A549 (cell line): ENCODE measurements around the gene LCN9. TPM values are rescaled to one million over a fixed set of nuclear protein-coding genes. Genes with fewer than 3 reads are reported as not detected.

Experiments used
- ATAC-seq, 2 experiments: fragments of 200-7000 bp in 1 of 2; fragments of >200 bp in 1 of 2; cut with Nextera tagmentation in 1 of 2; cut with Tn5 transposase in 1 of 2; 3 replicates each; pipeline versions ENCODE4 v1.8.0 to v1.9.1; 2018 to 2020; ENCODE audit warnings: mild to moderate bottlenecking in 1 of 2, moderate library complexity in 1 of 2
- CTCF ChIA-PET: fragments of 300-600 bp; sonication (Branson Sonifier 250); formaldehyde crosslinking; extraction: SDS; loops from one replicate; lab custom pipeline; 2021; ENCODE audit warnings: antibody characterized with exemption, inconsistent platforms; lab: Yijun Ruan, JAX
- POLR2A ChIA-PET: fragments of 350-600 bp; formaldehyde crosslinking; extraction: SDS; loops from one replicate; lab custom pipeline; 2021; ENCODE audit warnings: antibody characterized with exemption, inconsistent platforms; lab: Yijun Ruan, JAX
- DNase-seq, 2 experiments: peaks; one replicate each; pipeline versions ENCODE4 v3.0.0 to v3.0.0-alpha.2; 2011 to 2016; ENCODE audit warnings: low read depth in 1 of 2, low spot score in 1 of 2
- FAIRE-seq: peaks from 2 replicates; lab custom pipeline; 2011; peaks lifted over from hg19 to GRCh38; lab: Jason Lieb, UNC
- H3K27ac ChIP-seq, 2 experiments: fragments of >200 bp; sonication (Bioruptor Twin); formaldehyde crosslinking; 3 replicates each; pipeline ENCODE4 v1.5.1; 2016 to 2017
- H3K4me1 ChIP-seq: fragments of >200 bp; sonication (Bioruptor Twin); formaldehyde crosslinking; 3 replicates; pipeline ENCODE4 v1.6.1; 2016
- H3K4me2 ChIP-seq: fragments of >200 bp; sonication (Bioruptor Twin); formaldehyde crosslinking; 3 replicates; pipeline ENCODE4 v1.6.1; 2016
- H3K4me3 ChIP-seq: fragments of >200 bp; sonication (Bioruptor Twin); formaldehyde crosslinking; 3 replicates; pipeline ENCODE4 v1.5.1; 2016
- H3K9me3 ChIP-seq: fragments of >200 bp; sonication (Bioruptor Twin); formaldehyde crosslinking; 3 replicates; pipeline ENCODE4 v1.6.1; 2016
- CBX8 ChIP-seq: fragments of 200-600 bp; sonication (generic); IDR thresholded peaks from 2 replicates; pipeline ENCODE4 v1.6.1; 2016
- CEBPB ChIP-seq, 2 experiments: fragments of >200 bp in 1 of 2; sonication (Bioruptor Twin) in 1 of 2; formaldehyde crosslinking in 1 of 2; IDR thresholded peaks; 2 replicates each; pipeline ENCODE4 v1.6.1; 2012 to 2016
- CHD2 ChIP-seq: fragments of 150-350 bp; IDR thresholded peaks from 2 replicates; pipeline ENCODE4 v1.6.1; 2014; ENCODE audit warnings: low read length; ENCODE audit not compliant: partially characterized antibody
- CHD4 ChIP-seq: fragments of 200-600 bp; sonication (generic); IDR thresholded peaks from 2 replicates; pipeline ENCODE4 v1.6.1; 2016; ENCODE audit warnings: antibody characterized with exemption, mild to moderate bottlenecking, borderline replicate concordance
- EHF ChIP-seq: fragments of 250-450 bp; sonication (Bioruptor Pico); IDR thresholded peaks from 2 replicates; pipeline ENCODE4 v1.5.0; 2020; ENCODE audit warnings: mild to moderate bottlenecking
- EP300 ChIP-seq, 2 experiments: fragments of >200 bp; sonication (Bioruptor Twin); formaldehyde crosslinking; IDR thresholded peaks; 2 replicates in 1 of 2; 3 replicates in 1 of 2; pipeline ENCODE4 v1.6.1; 2016 to 2017
- ESRRA ChIP-seq: fragments of 150-350 bp; IDR thresholded peaks from 2 replicates; pipeline ENCODE4 v1.6.1; 2014; ENCODE audit warnings: mild to moderate bottlenecking, low read length, borderline replicate concordance
- FOXS1 ChIP-seq: fragments of 250-450 bp; sonication (Bioruptor Pico); IDR thresholded peaks from 2 replicates; pipeline ENCODE4 v1.5.0; 2020; ENCODE audit warnings: mild to moderate bottlenecking, moderate library complexity
- HEYL ChIP-seq: fragments of 250-450 bp; sonication (Bioruptor Pico); IDR thresholded peaks from 2 replicates; pipeline ENCODE4 v1.8.0; 2021; ENCODE audit warnings: mild to moderate bottlenecking, moderate library complexity
- HOXA7 ChIP-seq: fragments of 250-450 bp; sonication (Bioruptor Pico); IDR thresholded peaks from 2 replicates; pipeline ENCODE4 v1.5.0; 2020; ENCODE audit warnings: mild to moderate bottlenecking, moderate library complexity
- HOXB5 ChIP-seq: fragments of 250-450 bp; sonication (Bioruptor Pico); IDR thresholded peaks from 2 replicates; pipeline ENCODE4 v1.5.0; 2020; ENCODE audit warnings: mild to moderate bottlenecking, moderate library complexity
- JUNB ChIP-seq: fragments of >200 bp; sonication (Bioruptor Twin); formaldehyde crosslinking; IDR thresholded peaks from 2 replicates; pipeline ENCODE4 v1.6.1; 2016
- KDM5A ChIP-seq: fragments of 200-600 bp; sonication (generic); IDR thresholded peaks from 2 replicates; pipeline ENCODE4 v1.6.1; 2016; ENCODE audit warnings: antibody characterized with exemption, mild to moderate bottlenecking
- MAFK ChIP-seq: fragments of 450-650 bp; IDR thresholded peaks from 2 replicates; pipeline ENCODE4 v1.6.1; 2014; ENCODE audit not compliant: partially characterized antibody
- MAZ ChIP-seq: fragments of 150-350 bp; IDR thresholded peaks from 2 replicates; pipeline ENCODE4 v1.6.1; 2014; ENCODE audit warnings: antibody characterized with exemption, low read depth, low read length, borderline replicate concordance
- MYC ChIP-seq: IDR thresholded peaks from 2 replicates; pipeline ENCODE4 v1.6.1; 2012; ENCODE audit warnings: mild to moderate bottlenecking, inconsistent platforms, low read length, improper control_type of control experiment, borderline replicate concordance
- NR3C1 ChIP-seq: fragments of >200 bp; sonication (Bioruptor Twin); formaldehyde crosslinking; IDR thresholded peaks from 3 replicates; pipeline ENCODE4 v1.6.1; 2017
- POLR2A ChIP-seq: IDR thresholded peaks from 2 replicates; pipeline ENCODE4 v1.6.1; 2012; ENCODE audit warnings: mild to moderate bottlenecking, low read length
- RARB ChIP-seq: fragments of 250-450 bp; sonication (Bioruptor Pico); IDR thresholded peaks from 2 replicates; pipeline ENCODE4 v1.8.0; 2021; ENCODE audit warnings: mild to moderate bottlenecking, moderate library complexity
- RCOR1 ChIP-seq: fragments of 150-350 bp; IDR thresholded peaks from 2 replicates; pipeline ENCODE4 v1.6.1; 2014; ENCODE audit warnings: antibody characterized with exemption, low read length, low read depth
- RFX5 ChIP-seq: fragments of 450-650 bp; IDR thresholded peaks from 2 replicates; pipeline ENCODE4 v1.7.1; 2014; ENCODE audit warnings: antibody characterized with exemption, mild to moderate bottlenecking, moderate library complexity
- RNF2 ChIP-seq: fragments of 200-600 bp; sonication (generic); IDR thresholded peaks from 2 replicates; pipeline ENCODE4 v1.6.1; 2016; ENCODE audit warnings: low read depth, mild to moderate bottlenecking, antibody characterized with exemption, moderate library complexity, borderline replicate concordance
- SREBF2 ChIP-seq: fragments of 450-650 bp; IDR thresholded peaks from 2 replicates; pipeline ENCODE4 v1.6.1; 2014; ENCODE audit warnings: mild to moderate bottlenecking, moderate library complexity
- TFCP2L1 ChIP-seq: fragments of 250-450 bp; sonication (Bioruptor Pico); IDR thresholded peaks from 2 replicates; pipeline ENCODE4 v1.5.0; 2021; ENCODE audit warnings: mild to moderate bottlenecking
- ZC3H11A ChIP-seq: fragments of 450-650 bp; IDR thresholded peaks from 2 replicates; pipeline ENCODE4 v1.6.1; 2014; ENCODE audit warnings: antibody characterized with exemption, mild to moderate bottlenecking
- ZFP36 ChIP-seq: fragments of 450-650 bp; IDR thresholded peaks from 2 replicates; pipeline ENCODE4 v1.6.1; 2014; ENCODE audit warnings: borderline replicate concordance; ENCODE audit not compliant: partially characterized antibody
- ZSCAN20 ChIP-seq: fragments of 250-450 bp; sonication (Bioruptor Pico); IDR thresholded peaks from 2 replicates; pipeline ENCODE4 v1.8.0; 2022; ENCODE audit warnings: mild to moderate bottlenecking, moderate library complexity
- WGBS: methylation state at CpG from one replicate; pipeline ENCODE4 v1.1.6; 2017; ENCODE audit errors: missing lambda C conversion rate; 5-methylcytosine and 5-hydroxymethylcytosine counted together
- polyA plus RNA-seq, 4 experiments: library from polyadenylated mRNA; depleted of rRNA in 3 of 4; stranded (reverse); fragments of >200 nt; fragmentation: RNase III in 1 of 4; extraction: RNeasy Plus Mini Kit Qiagen cat#74134 plus additional on column Dnase treatment in 1 of 4; gene quantifications; 2 replicates in 3 of 4; 3 replicates in 1 of 4; pipeline ENCODE4 v1.2.3, GENCODE V29; 2011 to 2017
- TF ChIP-seq, protein P1 (sequence below): fragments of 200-600 bp; sonication (generic); IDR thresholded peaks from 2 replicates; pipeline ENCODE4 v1.6.1; 2016; ENCODE audit warnings: antibody characterized with exemption, mild to moderate bottlenecking, moderate library complexity
- TF ChIP-seq, protein P2 (sequence below): fragments of 150-350 bp; IDR thresholded peaks from 2 replicates; pipeline ENCODE4 v1.6.1; 2014; ENCODE audit warnings: low read depth, mild to moderate bottlenecking, low read length
- TF ChIP-seq, protein P3 (sequence below): fragments of >200 bp; sonication (Bioruptor Twin); formaldehyde crosslinking; IDR thresholded peaks from 3 replicates; pipeline ENCODE4 v1.6.1; 2016

The LCN9 gene
- polyA plus RNA-seq, 2 of the 4 experiments (the other 2 are of a cell fraction) = not detected

DNA sequence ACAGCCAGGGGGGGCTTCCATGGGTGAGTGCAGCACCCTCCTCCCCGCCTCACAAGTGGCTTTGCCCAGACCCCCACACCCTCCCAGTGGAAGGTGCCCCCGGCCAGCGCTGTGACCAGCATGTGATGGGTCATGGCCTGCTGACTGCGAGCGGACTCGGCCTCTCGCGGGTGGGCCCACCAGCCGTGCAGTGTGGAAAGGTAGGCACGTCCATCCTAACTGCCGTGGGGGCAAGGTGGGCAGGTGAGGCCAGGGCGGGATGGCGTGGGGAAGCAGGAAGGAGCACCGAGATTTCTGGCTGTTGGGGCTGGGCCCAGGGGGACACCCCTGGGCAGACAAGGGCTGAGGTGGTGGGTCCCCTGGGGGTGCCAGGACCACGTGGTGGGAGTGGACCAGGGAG, 24.1 kb downstream of the LCN9 start (continued):
- TF ChIP-seq, protein P1, sequence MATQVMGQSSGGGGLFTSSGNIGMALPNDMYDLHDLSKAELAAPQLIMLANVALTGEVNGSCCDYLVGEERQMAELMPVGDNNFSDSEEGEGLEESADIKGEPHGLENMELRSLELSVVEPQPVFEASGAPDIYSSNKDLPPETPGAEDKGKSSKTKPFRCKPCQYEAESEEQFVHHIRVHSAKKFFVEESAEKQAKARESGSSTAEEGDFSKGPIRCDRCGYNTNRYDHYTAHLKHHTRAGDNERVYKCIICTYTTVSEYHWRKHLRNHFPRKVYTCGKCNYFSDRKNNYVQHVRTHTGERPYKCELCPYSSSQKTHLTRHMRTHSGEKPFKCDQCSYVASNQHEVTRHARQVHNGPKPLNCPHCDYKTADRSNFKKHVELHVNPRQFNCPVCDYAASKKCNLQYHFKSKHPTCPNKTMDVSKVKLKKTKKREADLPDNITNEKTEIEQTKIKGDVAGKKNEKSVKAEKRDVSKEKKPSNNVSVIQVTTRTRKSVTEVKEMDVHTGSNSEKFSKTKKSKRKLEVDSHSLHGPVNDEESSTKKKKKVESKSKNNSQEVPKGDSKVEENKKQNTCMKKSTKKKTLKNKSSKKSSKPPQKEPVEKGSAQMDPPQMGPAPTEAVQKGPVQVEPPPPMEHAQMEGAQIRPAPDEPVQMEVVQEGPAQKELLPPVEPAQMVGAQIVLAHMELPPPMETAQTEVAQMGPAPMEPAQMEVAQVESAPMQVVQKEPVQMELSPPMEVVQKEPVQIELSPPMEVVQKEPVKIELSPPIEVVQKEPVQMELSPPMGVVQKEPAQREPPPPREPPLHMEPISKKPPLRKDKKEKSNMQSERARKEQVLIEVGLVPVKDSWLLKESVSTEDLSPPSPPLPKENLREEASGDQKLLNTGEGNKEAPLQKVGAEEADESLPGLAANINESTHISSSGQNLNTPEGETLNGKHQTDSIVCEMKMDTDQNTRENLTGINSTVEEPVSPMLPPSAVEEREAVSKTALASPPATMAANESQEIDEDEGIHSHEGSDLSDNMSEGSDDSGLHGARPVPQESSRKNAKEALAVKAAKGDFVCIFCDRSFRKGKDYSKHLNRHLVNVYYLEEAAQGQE = no peak
- TF ChIP-seq RARB (no peak), HEYL (CRISPR knock-in tag) (no peak), ZSCAN20 (CRISPR knock-in tag) (no peak)
- TF ChIP-seq, protein P2, sequence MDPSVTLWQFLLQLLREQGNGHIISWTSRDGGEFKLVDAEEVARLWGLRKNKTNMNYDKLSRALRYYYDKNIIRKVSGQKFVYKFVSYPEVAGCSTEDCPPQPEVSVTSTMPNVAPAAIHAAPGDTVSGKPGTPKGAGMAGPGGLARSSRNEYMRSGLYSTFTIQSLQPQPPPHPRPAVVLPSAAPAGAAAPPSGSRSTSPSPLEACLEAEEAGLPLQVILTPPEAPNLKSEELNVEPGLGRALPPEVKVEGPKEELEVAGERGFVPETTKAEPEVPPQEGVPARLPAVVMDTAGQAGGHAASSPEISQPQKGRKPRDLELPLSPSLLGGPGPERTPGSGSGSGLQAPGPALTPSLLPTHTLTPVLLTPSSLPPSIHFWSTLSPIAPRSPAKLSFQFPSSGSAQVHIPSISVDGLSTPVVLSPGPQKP = no peak
- TF ChIP-seq, all 56 proteins: peak for 0

DNA sequence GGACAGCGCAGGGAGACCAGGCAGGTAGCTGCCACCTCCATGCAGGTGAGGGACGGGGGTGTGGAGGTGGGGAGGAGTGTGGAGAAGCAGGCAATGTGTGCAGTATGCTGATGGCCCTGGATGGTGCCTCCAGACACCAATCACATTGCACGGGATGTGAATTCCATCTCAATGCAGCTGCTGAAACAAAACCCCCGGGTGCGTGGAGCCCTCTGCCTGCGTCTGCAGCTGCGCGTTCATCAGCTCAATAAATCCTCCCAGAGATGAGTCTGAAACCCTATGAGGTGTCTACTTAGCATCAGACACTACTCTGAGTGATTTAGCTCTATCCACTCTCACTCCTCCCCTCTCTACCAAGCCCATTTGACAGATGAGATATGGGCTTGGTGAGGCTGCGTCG, 25.9 kb downstream of the LCN9 start:
- H3K27ac ChIP-seq = no peak overlapping the region
- TF ChIP-seq ZFP36 = no peak
- TF ChIP-seq SREBF2 = no peak
- TF ChIP-seq JUNB = no peak
- no peak for TF ChIP-seq RARB
- TF ChIP-seq ESRRA = no peak
- TF ChIP-seq CBX8 = no peak
- TF ChIP-seq MAZ = no peak
- no peak for TF ChIP-seq CEBPB (IDR thresholded peaks at IDR 0.05)
- TF ChIP-seq EHF (CRISPR knock-in tag) = no peak
- no peak for TF ChIP-seq KDM5A
- TF ChIP-seq MAFK = no peak
- no peak for TF ChIP-seq RFX5
- TF ChIP-seq, all 56 proteins: peak for 0
- Histone ChIP-seq H3K4me3 (no peak overlapping the region), H3K4me2 (no peak overlapping the region), H3K4me1 (no peaks in the 10 kb centered on the region), H3K9me3 (no peaks in the 10 kb centered on the region)
- ChIA-PET POLR2A (no interaction called here), CTCF (no interaction called here)
- FAIRE-seq (no peak), ATAC-seq (no peak), DNase-seq (no peak)
- 55% methylated on average over 10 of the region's 10 CpGs for WGBS

DNA sequence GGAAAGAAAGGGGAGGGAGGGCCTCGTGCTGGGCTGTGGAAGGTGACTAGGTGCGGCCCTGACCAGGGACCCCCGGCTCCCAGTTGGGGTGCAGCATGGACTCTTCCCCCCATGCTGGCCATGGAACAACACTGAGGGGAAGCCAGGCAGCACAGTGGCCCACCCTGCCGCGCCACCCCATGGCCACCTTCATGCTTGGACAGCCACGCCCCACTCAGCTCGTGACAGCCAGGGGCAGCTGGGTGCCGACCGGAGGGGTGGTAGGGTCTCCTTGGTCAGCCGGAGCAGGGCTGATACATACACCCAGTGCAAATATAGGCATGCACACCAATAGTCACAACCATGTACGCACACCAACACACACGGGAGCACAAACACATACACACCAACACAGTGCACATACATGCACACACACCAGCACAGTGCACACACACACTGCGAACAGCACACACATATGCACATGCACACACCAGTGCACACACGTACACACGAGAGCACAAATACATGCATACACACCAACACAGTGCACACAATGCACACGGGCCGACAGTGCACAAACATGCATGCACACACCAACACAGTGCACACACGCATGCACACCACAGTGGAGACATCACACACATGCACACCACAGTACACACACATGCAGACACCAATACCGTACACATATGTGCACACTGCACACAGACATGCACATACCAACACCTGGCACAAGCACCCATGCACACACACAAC, 27.9 kb downstream of the LCN9 start:
- H3K4me1 ChIP-seq = no peaks in the 10 kb centered on the region
- H3K4me3 ChIP-seq = no peak overlapping the region
- FAIRE-seq = no peak
- H3K27ac ChIP-seq = no peak overlapping the region
- no peak overlapping the region for H3K4me2 ChIP-seq
- CTCF ChIA-PET = no interaction called here
- TF ChIP-seq CHD4 (no peak), HOXB5 (CRISPR knock-in tag) (no peak), HOXA7 (CRISPR knock-in tag) (no peak), RCOR1 (no peak), NR3C1 (no peak), FOXS1 (no peak), POLR2A (no peak), RNF2 (no peak), CHD2 (no peak), TFCP2L1 (no peak), MYC (no peak), HEYL (CRISPR knock-in tag) (no peak), ZC3H11A (no peak), JUNB (no peak), MAFK (no peak), MAZ (no peak), EP300 (IDR thresholded peaks at IDR 0.05) (no peak)
- TF ChIP-seq, protein P3, sequence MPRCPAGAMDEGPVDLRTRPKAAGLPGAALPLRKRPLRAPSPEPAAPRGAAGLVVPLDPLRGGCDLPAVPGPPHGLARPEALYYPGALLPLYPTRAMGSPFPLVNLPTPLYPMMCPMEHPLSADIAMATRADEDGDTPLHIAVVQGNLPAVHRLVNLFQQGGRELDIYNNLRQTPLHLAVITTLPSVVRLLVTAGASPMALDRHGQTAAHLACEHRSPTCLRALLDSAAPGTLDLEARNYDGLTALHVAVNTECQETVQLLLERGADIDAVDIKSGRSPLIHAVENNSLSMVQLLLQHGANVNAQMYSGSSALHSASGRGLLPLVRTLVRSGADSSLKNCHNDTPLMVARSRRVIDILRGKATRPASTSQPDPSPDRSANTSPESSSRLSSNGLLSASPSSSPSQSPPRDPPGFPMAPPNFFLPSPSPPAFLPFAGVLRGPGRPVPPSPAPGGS = no peak
- TF ChIP-seq, protein P2 = no peak
- WGBS = 56% methylated on average over 16 of the region's 19 CpGs
- H3K9me3 ChIP-seq = no peaks in the 10 kb centered on the region
- ATAC-seq = no peak
- no peak for DNase-seq
- POLR2A ChIA-PET = no interaction called here
